HepG2 (cell line): ENCODE measurements around the gene TNKS1BP1. TPM values are rescaled to one million over a fixed set of nuclear protein-coding genes. Genes with fewer than 3 reads are reported as not detected.

Experiments used
- HMG20B ChIP-seq: conservative IDR thresholded peaks from 2 replicates; pipeline ENCODE4 v1.6.1; 2016; ENCODE audit warnings: missing genetic modification reagents, missing compliant biosample characterization
- MTF2 ChIP-seq: sonication (generic); formaldehyde crosslinking; IDR thresholded peaks from 2 replicates; pipeline ENCODE4 v1.5.0; 2020; ENCODE audit warnings: missing genetic modification reagents, borderline replicate concordance
- NR2F2 ChIP-seq: IDR thresholded peaks from 2 replicates; pipeline ENCODE4 v1.6.1; 2012; ENCODE audit warnings: low read depth, inconsistent platforms, borderline replicate concordance
- RBM22 ChIP-seq: fragments of 200-400 bp; formaldehyde crosslinking; optimal IDR thresholded peaks from 2 replicates; pipeline ENCODE3; 2017; ENCODE audit warnings: mild to moderate bottlenecking, low read length, moderate library complexity
- SALL2 ChIP-seq: sonication (generic); formaldehyde crosslinking; IDR thresholded peaks from 2 replicates; pipeline ENCODE4 v1.8.1; 2023; ENCODE audit warnings: mild to moderate bottlenecking, missing genetic modification reagents, inconsistent platforms
- TARDBP ChIP-seq: sonication (generic); formaldehyde crosslinking; IDR thresholded peaks from 2 replicates; pipeline ENCODE4 v1.8.0; 2022; ENCODE audit warnings: mild to moderate bottlenecking, missing genetic modification reagents
- ZNF33A ChIP-seq: sonication (generic); formaldehyde crosslinking; IDR thresholded peaks from 2 replicates; pipeline ENCODE4 v1.5.1; 2020; ENCODE audit warnings: missing genetic modification reagents, mild to moderate bottlenecking, moderate library complexity, borderline replicate concordance
- polyA plus RNA-seq, 8 experiments: library from polyadenylated mRNA; depleted of rRNA in 3 of 8; stranded (reverse) in 7 of 8; unstranded in 1 of 8; fragments of >200 nt; fragmentation: Illumina TruSeq in 4 of 8; extraction: Trizol in 4 of 8; gene quantifications; 2 replicates each; pipeline versions ENCODE4 v1.2.1 to v1.2.3, GENCODE V29; 2011 to 2016; ENCODE audit warnings: low read depth in 4 of 8, missing spikeins in 1 of 8, mixed read lengths in 1 of 8; ENCODE audit not compliant: insufficient read depth in 1 of 8
- total RNA-seq, 5 experiments: library from RNA; depleted of rRNA; stranded (reverse); fragments of >200 nt; fragmentation: Illumina TruSeq; extraction: Trizol; gene quantifications; 2 replicates each; pipeline ENCODE4 v1.2.3, GENCODE V29; 2016; ENCODE audit warnings: low read depth in 1 of 5
- TF ChIP-seq, protein P1 (sequence below): sonication (generic); formaldehyde crosslinking; IDR thresholded peaks from 2 replicates; pipeline ENCODE4 v1.8.1; 2023; ENCODE audit warnings: mild to moderate bottlenecking, inconsistent platforms, moderate library complexity, missing genetic modification reagents, borderline replicate concordance
- TF ChIP-seq, protein P2 (sequence below): conservative IDR thresholded peaks from 2 replicates; pipeline ENCODE4 v1.6.1; 2018; ENCODE audit warnings: missing genetic modification reagents
- TF ChIP-seq, protein P3 (sequence below): sonication (generic); formaldehyde crosslinking; IDR thresholded peaks from 2 replicates; pipeline ENCODE4 v1.4.0; 2020; ENCODE audit warnings: missing genetic modification reagents
- TF ChIP-seq, protein P4 (sequence below): sonication (generic); formaldehyde crosslinking; IDR thresholded peaks from 2 replicates; pipeline ENCODE4 v1.4.0; 2020; ENCODE audit warnings: missing genetic modification reagents
- TF ChIP-seq, protein P5 (sequence below): sonication (generic); formaldehyde crosslinking; IDR thresholded peaks from 2 replicates; pipeline ENCODE4 v1.5.0; 2020; ENCODE audit warnings: missing genetic modification reagents, mild to moderate bottlenecking, borderline replicate concordance
- TF ChIP-seq, protein P6 (sequence below): sonication (generic); formaldehyde crosslinking; IDR thresholded peaks from 2 replicates; pipeline ENCODE4 v1.4.0; 2020; ENCODE audit warnings: missing genetic modification reagents, borderline replicate concordance
- TF ChIP-seq, protein P7 (sequence below): sonication (generic); formaldehyde crosslinking; IDR thresholded peaks from 2 replicates; pipeline ENCODE4 v1.5.0; 2020; ENCODE audit warnings: missing genetic modification reagents
- TF ChIP-seq, protein P8 (sequence below): sonication (generic); formaldehyde crosslinking; IDR thresholded peaks from 2 replicates; pipeline ENCODE4 v1.4.0; 2020; ENCODE audit warnings: mild to moderate bottlenecking, missing genetic modification reagents

Gene TNKS1BP1
- total and polyA plus RNA-seq, 2 of the 13 experiments (the other 11 are each of a cell fraction or from before 2014, with no cell fraction given) = 13.7 to 15.0 TPM

DNA sequence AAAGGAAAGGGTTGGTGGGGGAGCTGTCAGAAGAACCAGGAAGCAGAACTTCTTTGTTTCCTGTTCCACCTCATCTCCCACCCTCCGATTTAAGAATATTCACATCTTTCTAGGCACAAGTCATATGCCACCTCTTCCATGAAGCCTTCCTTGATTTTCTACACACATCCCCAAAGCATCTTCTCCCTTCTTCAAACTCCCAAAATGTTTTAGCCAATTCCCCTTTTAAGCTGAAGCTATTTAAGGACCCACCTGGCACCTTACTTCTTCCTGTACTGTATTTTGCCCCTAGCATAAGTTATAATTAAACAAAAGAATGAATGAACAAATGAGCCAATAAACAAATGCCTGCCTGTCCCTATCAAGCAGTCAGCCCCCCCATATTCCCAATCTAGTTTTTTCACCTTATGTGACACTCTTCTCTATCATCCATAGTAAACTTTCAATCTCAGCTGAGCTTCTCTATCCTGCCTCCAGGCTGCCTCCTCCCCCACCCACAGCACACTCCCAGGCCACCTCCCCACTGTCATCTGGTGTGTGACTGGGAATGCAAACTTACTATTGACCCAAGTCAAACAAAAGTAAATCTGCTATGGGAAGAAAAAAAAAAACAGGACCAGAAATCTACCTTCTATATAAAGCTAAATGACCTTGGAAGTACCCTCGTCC, 3.9 kb downstream of the TNKS1BP1 start (continued):
- TF ChIP-seq, protein P1, sequence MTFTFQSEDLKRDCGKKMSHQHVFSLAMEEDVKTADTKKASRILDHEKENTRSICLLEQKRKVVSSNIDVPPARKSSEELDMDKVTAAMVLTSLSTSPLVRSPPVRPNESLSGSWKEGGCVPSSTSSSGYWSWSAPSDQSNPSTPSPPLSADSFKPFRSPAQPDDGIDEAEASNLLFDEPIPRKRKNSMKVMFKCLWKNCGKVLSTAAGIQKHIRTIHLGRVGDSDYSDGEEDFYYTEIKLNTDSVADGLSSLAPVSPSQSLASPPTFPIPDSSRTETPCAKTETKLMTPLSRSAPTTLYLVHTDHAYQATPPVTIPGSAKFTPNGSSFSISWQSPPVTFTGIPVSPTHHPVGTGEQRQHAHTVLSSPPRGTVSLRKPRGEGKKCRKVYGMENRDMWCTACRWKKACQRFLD (CRISPR knock-in tag) = no peak
- TF ChIP-seq, protein P2, sequence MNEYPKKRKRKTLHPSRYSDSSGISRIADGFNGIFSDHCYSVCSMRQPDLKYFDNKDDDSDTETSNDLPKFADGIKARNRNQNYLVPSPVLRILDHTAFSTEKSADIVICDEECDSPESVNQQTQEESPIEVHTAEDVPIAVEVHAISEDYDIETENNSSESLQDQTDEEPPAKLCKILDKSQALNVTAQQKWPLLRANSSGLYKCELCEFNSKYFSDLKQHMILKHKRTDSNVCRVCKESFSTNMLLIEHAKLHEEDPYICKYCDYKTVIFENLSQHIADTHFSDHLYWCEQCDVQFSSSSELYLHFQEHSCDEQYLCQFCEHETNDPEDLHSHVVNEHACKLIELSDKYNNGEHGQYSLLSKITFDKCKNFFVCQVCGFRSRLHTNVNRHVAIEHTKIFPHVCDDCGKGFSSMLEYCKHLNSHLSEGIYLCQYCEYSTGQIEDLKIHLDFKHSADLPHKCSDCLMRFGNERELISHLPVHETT (CRISPR knock-in tag) = no peak
- TF ChIP-seq, protein P3, sequence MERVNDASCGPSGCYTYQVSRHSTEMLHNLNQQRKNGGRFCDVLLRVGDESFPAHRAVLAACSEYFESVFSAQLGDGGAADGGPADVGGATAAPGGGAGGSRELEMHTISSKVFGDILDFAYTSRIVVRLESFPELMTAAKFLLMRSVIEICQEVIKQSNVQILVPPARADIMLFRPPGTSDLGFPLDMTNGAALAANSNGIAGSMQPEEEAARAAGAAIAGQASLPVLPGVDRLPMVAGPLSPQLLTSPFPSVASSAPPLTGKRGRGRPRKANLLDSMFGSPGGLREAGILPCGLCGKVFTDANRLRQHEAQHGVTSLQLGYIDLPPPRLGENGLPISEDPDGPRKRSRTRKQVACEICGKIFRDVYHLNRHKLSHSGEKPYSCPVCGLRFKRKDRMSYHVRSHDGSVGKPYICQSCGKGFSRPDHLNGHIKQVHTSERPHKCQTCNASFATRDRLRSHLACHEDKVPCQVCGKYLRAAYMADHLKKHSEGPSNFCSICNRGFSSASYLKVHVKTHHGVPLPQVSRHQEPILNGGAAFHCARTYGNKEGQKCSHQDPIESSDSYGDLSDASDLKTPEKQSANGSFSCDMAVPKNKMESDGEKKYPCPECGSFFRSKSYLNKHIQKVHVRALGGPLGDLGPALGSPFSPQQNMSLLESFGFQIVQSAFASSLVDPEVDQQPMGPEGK (CRISPR knock-in tag) = peak; percentile 34; the same call in 1 of the 2 replicates
- TF ChIP-seq HMG20B (CRISPR knock-in tag) = no peak
- TF ChIP-seq ZNF33A = no peak
- TF ChIP-seq, protein P4, sequence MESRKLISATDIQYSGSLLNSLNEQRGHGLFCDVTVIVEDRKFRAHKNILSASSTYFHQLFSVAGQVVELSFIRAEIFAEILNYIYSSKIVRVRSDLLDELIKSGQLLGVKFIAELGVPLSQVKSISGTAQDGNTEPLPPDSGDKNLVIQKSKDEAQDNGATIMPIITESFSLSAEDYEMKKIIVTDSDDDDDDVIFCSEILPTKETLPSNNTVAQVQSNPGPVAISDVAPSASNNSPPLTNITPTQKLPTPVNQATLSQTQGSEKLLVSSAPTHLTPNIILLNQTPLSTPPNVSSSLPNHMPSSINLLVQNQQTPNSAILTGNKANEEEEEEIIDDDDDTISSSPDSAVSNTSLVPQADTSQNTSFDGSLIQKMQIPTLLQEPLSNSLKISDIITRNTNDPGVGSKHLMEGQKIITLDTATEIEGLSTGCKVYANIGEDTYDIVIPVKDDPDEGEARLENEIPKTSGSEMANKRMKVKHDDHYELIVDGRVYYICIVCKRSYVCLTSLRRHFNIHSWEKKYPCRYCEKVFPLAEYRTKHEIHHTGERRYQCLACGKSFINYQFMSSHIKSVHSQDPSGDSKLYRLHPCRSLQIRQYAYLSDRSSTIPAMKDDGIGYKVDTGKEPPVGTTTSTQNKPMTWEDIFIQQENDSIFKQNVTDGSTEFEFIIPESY = no peak
- TF ChIP-seq NR2F2 = no peak
- no peak for TF ChIP-seq TARDBP (CRISPR knock-in tag)
- TF ChIP-seq, protein P5, sequence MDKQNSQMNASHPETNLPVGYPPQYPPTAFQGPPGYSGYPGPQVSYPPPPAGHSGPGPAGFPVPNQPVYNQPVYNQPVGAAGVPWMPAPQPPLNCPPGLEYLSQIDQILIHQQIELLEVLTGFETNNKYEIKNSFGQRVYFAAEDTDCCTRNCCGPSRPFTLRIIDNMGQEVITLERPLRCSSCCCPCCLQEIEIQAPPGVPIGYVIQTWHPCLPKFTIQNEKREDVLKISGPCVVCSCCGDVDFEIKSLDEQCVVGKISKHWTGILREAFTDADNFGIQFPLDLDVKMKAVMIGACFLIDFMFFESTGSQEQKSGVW (CRISPR knock-in tag) = no peak
- no peak for TF ChIP-seq RBM22
- no peak for TF ChIP-seq SALL2 (CRISPR knock-in tag)
- TF ChIP-seq, protein P6, sequence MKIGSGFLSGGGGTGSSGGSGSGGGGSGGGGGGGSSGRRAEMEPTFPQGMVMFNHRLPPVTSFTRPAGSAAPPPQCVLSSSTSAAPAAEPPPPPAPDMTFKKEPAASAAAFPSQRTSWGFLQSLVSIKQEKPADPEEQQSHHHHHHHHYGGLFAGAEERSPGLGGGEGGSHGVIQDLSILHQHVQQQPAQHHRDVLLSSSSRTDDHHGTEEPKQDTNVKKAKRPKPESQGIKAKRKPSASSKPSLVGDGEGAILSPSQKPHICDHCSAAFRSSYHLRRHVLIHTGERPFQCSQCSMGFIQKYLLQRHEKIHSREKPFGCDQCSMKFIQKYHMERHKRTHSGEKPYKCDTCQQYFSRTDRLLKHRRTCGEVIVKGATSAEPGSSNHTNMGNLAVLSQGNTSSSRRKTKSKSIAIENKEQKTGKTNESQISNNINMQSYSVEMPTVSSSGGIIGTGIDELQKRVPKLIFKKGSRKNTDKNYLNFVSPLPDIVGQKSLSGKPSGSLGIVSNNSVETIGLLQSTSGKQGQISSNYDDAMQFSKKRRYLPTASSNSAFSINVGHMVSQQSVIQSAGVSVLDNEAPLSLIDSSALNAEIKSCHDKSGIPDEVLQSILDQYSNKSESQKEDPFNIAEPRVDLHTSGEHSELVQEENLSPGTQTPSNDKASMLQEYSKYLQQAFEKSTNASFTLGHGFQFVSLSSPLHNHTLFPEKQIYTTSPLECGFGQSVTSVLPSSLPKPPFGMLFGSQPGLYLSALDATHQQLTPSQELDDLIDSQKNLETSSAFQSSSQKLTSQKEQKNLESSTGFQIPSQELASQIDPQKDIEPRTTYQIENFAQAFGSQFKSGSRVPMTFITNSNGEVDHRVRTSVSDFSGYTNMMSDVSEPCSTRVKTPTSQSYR (CRISPR knock-in tag) = peak; percentile 85; the same call in 1 of the 2 replicates
- TF ChIP-seq, protein P7, sequence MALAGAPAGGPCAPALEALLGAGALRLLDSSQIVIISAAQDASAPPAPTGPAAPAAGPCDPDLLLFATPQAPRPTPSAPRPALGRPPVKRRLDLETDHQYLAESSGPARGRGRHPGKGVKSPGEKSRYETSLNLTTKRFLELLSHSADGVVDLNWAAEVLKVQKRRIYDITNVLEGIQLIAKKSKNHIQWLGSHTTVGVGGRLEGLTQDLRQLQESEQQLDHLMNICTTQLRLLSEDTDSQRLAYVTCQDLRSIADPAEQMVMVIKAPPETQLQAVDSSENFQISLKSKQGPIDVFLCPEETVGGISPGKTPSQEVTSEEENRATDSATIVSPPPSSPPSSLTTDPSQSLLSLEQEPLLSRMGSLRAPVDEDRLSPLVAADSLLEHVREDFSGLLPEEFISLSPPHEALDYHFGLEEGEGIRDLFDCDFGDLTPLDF (CRISPR knock-in tag) = no peak
- TF ChIP-seq, protein P8, sequence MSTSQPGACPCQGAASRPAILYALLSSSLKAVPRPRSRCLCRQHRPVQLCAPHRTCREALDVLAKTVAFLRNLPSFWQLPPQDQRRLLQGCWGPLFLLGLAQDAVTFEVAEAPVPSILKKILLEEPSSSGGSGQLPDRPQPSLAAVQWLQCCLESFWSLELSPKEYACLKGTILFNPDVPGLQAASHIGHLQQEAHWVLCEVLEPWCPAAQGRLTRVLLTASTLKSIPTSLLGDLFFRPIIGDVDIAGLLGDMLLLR = no peak
- no peak for TF ChIP-seq MTF2 (CRISPR knock-in tag)
